HG02943 (cell line): Measurements from ENCODE around the gene PLXNC1.
"Not testable (repeated sequence)": the region's sequence is repeated elsewhere in the genome, so short reads cannot be mapped to it uniquely, and the experiment has no call there.

Experiments used
- ATAC-seq: cut with Tn5 transposase; IDR thresholded peaks from one replicate; pipeline ENCODE4 v1.9.1; 2021; ENCODE audit warnings: mild to moderate bottlenecking, low read depth, moderate library complexity; ENCODE audit not compliant: unreplicated experiment

PLXNC1 gene

GRCh38 chr12:94284859-94285258 is 136.5 kb downstream of the PLXNC1 start:
- no peak for ATAC-seq

- no peak for ATAC-seq
Observed at GRCh38 chr12:94285943-94286582, 137.7 kb downstream of the PLXNC1 start.

GRCh38 chr12:94286583-94287244 is 138.3 kb downstream of the PLXNC1 start:
- no peak for ATAC-seq

- ATAC-seq, result no peak
Observed at GRCh38 chr12:94287245-94287628, 138.9 kb downstream of the PLXNC1 start.

- no peak for ATAC-seq
Observed at GRCh38 chr12:94289461-94290312, 141.3 kb downstream of the PLXNC1 start.

- no peak for ATAC-seq
Observed at GRCh38 chr12:94290353-94290752, 142.0 kb downstream of the PLXNC1 start.

GRCh38 chr12:94297096-94297699 is 148.8 kb downstream of the PLXNC1 start:
- ATAC-seq, result no peak

DNA sequence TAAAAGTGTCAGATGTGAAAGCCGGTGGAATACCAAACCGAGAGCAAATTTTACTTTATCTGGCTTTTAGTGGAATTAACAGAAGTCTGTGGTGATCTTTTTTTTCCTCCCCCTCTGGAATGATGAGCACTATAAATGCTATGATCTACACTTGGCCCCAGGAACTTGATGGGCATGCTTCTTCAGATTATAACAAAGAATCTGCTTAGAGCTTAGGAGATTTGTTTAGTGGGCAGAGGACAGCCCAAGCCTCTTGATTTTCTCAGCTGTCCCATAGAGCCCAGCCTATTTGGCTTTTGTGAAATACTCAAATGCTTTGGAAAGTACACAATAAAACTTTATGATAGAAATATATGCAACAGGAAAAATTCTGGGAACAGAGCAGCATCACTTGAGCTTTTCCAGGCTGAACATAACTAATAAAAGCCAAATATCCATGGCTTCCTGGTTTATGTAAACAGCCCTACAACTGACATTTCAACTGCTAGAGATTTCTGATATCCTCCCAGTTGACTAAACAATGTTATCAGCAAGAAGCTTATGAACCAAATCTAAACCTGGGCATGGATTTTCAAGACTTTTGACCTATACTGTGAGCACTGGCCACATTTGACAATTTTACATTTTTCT is 149.6 kb downstream of the PLXNC1 start:
- no peak for ATAC-seq

GRCh38 chr12:94299846-94300245 is 151.5 kb downstream of the PLXNC1 start:
- no peak for ATAC-seq

DNA sequence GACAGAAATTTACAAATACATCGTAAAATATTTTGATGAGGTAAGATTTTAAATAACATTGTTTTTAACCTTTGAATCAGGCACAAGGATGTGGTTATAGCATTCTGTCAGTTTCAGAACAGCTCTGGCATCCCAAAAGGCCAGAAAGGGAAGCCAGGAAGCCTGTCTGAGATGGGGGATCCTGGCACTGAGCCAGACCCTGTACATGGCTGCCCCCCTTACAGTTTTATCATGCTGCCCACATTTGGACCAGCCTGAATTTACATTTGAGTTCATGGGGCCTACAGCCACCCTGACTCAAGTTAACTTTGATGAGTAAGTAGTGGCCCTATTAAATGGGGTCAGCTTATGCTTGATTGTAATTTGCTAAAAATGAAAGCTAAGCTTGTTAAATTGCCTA is 155.6 kb downstream of the PLXNC1 start:
- ATAC-seq, result no peak

- no peak for ATAC-seq
Observed at GRCh38 chr12:94304566-94305061, 156.2 kb downstream of the PLXNC1 start.

GRCh38 chr12:94305130-94305957 is 157.0 kb downstream of the PLXNC1 start:
- no peak for ATAC-seq

DNA sequence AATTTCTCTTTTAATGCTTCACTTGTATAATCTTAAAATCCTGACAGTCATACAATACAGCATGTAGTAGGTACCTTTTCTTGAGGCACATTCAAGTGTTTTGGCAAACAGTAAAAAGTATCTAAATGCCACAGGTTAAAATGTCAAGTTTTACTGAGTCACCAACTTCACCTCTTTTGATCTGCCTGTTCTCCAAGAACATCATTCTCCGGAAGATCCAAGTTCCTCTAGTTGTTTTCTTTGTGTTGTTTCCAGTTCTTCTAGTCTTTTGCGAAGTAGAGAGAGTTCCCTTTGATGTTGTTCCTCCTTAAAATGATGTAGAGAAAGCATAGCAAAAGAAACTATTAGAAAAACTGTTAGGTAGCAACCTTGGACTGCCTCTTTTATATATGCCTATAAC is 160.2 kb downstream of the PLXNC1 start:
- ATAC-seq, result no peak

- peak; percentile 73 for ATAC-seq
Observed at GRCh38 chr12:94309373-94309772, 161.0 kb downstream of the PLXNC1 start.

GRCh38 chr12:94312378-94312777 is 164.0 kb downstream of the PLXNC1 start:
- no peak for ATAC-seq

DNA sequence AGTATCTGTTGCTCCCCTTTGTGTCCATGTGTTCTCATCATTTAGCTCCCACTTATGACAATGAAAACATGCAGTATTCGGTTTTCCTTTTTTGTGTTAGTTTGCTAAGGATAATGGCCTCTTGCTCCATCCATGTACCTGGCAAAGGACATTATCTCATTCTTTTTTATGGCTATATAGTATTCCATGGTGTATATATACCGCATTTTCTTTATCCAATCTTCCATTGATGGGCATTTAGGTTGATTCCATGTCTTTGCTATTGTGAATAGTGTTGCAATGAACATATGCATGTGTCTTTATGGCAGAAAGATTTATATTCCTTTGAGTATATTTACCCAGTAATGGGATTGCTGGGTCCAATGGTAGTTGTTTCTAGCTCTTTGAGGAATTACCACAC is 168.2 kb downstream of the PLXNC1 start:
- ATAC-seq, result not testable (repeated sequence)

DNA sequence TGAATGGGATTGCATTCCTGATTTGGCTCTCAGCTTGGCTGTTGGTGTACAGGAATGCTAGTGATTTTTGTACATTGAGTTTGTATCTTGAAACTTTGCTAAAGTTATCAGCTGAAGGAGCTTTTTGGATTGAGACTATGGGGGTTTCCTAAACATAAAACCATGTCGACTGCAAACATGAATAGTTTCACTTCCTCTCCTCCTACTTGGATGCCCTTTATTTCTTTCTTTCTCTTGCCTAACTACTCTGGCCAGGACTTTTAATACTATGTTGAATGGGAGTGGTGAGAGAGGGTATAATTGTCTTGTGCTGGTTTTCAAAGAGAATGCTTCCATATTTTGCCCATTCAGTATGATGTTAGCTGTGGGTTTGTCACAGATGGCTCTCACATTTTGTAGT is 169.8 kb downstream of the PLXNC1 start:
- ATAC-seq, result no peak

DNA sequence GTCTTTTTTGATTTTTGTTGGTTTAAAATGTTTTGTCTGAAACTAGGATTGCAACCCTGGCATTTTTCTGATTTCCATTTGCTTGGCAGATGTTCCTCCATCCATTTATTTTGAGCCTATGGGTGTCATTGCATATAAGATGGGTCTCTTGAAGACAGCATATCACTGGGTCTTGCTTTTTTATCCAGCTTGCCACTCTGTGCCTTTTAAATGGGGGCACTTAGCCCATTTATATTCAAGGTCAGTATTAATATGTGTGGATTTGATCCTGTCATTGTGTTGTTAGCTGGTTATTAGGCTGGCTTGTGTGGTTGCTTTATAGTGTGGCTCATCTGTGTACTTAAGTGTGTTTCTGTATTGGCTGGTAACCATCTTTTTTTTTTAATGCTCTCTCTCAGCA is 171.7 kb downstream of the PLXNC1 start:
- no peak for ATAC-seq

- ATAC-seq, result no peak
Observed at GRCh38 chr12:94322346-94322745, 174.0 kb downstream of the PLXNC1 start.

GRCh38 chr12:94326234-94326633 is 177.9 kb downstream of the PLXNC1 start:
- no peak for ATAC-seq
